Right lobe of liver (tissue), 6 donors: ENCODE data around the gene CXCR4. TPM values are rescaled to one million over a fixed set of nuclear protein-coding genes. Genes with fewer than 3 reads are reported as not detected.
"Not testable (repeated sequence)": the region's sequence is repeated elsewhere in the genome, so short reads cannot be mapped to it uniquely, and the experiment has no call there.

ENCODE experiments used
- ATAC-seq, 4 donors: fragments of 200-7000 bp; cut with Tn5 transposase; one replicate each; pipeline ENCODE4 v1.9.1; 2020; ENCODE audit warnings: mild to moderate bottlenecking in 4 of 4, moderate library complexity in 4 of 4
- DNase-seq, 3 donors: peaks; one replicate each; pipeline ENCODE4 v3.0.0-alpha.2; 2020
- H3K27ac ChIP-seq, 3 donors: fragments of 200-600 bp; one replicate each; pipeline ENCODE4 v1.8.0; 2022
- H3K27me3 ChIP-seq, 2 donors: fragments of 200-600 bp; one replicate each; pipeline ENCODE4 v1.8.0; 2022
- H3K36me3 ChIP-seq, 4 donors: fragments of 200-600 bp; sonication (generic) in 1 of 4; one replicate each; pipeline versions ENCODE4 v1.5.1 to v1.8.0; 2017 to 2022; ENCODE audit warnings: control low read depth in 1 of 4
- H3K4me1 ChIP-seq, 4 donors: fragments of 200-600 bp; sonication (generic) in 1 of 4; one replicate each; pipeline versions ENCODE4 v1.5.1 to v1.8.0; 2017 to 2022; ENCODE audit warnings: control low read depth in 1 of 4
- H3K4me3 ChIP-seq, 3 donors: fragments of 200-600 bp; one replicate each; pipeline ENCODE4 v1.8.0; 2022
- H3K9me3 ChIP-seq, 4 donors: fragments of 200-600 bp; sonication (generic) in 1 of 4; one replicate each; pipeline versions ENCODE4 v1.5.1 to v1.8.0; 2017 to 2022; ENCODE audit warnings: control low read depth in 1 of 4
- POLR2A ChIP-seq: fragments of 450-650 bp; IDR thresholded peaks from one replicate; pipeline ENCODE4 v1.6.1; 2017; ENCODE audit warnings: antibody characterized with exemption, mild to moderate bottlenecking
- whole genome bisulfite sequencing: methylation state at CpG from one replicate; pipeline ENCODE4 v1.1.6; 2018; ENCODE audit warnings: low coverage, low lambda C conversion rate; ENCODE audit not compliant: insufficient coverage; ENCODE audit errors: missing lambda C conversion rate; 5-methylcytosine and 5-hydroxymethylcytosine counted together
- intact Hi-C, 2 donors: fragments of 100-400 bp; cut with DNase I; formaldehyde crosslinking; loops; one replicate each; pipeline versions ENCODE4 v1.11.2 to v1.14.1; 2022
- total RNA-seq, 6 experiments: library from RNA; depleted of rRNA in 2 of 6; stranded (reverse); fragments of >200 nt in 2 of 6; fragmentation: NEBNext Ultra II Directional in 3 of 6; extraction: Animal tissue kit (Norgen Biotek cat#: 25700) in 3 of 6; gene quantifications; one replicate each; pipeline versions ENCODE4 v1.1.0 to v1.2.4, GENCODE V29; 2016 to 2023
- TF ChIP-seq, protein P1 (sequence below), 4 donors: fragments of 200-600 bp in 3 of 4; fragments of 450-650 bp in 1 of 4; IDR thresholded peaks; one replicate each; pipeline versions ENCODE4 v1.5.1 to v1.8.0; 2016 to 2022; ENCODE audit warnings: antibody characterized with exemption in 4 of 4, mild to moderate bottlenecking in 2 of 4
- donor health status: DM: no; HTN: yes; CAD: no.
- donor health status: DM: no; HTN: no; CAD: no.
- donor health status: DM: no; HTN: no; CAD: no.
- donor health status: DM: no; HTN: yes; CAD: no.
- donor health status: DM: no; HTN: yes; CAD: no.

Gene CXCR4
- total RNA-seq, 6 experiments from 2014 or later = 1.8 to 12.6 (median 6.9) TPM

DNA sequence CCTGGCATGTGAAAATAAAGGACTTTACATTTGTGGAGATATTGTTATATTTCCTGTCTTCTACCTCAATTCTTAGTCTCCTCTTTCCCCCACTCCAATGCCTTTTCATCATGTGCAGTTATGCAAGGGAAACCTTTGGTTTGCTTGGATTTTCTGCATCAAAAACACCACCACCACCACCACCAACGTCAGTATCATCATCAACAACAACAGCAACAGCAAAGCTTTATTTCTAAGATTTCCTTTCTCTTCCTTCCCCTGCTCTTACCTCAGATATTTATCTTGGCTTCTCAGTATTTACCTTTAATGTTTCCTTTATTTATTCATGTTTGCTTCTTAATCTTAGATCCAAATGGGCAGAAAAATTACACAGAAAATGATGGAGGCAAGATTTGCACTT is 26.1 kb downstream of the CXCR4 start:
- 25% methylated on average over 1 of the region's 1 CpG for WGBS
- H3K4me1 ChIP-seq = no peaks in the 10 kb centered on the region
- no peak for ATAC-seq
- H3K4me3 ChIP-seq = no peak overlapping the region
- TF ChIP-seq POLR2A = no peak
- TF ChIP-seq, protein P1, sequence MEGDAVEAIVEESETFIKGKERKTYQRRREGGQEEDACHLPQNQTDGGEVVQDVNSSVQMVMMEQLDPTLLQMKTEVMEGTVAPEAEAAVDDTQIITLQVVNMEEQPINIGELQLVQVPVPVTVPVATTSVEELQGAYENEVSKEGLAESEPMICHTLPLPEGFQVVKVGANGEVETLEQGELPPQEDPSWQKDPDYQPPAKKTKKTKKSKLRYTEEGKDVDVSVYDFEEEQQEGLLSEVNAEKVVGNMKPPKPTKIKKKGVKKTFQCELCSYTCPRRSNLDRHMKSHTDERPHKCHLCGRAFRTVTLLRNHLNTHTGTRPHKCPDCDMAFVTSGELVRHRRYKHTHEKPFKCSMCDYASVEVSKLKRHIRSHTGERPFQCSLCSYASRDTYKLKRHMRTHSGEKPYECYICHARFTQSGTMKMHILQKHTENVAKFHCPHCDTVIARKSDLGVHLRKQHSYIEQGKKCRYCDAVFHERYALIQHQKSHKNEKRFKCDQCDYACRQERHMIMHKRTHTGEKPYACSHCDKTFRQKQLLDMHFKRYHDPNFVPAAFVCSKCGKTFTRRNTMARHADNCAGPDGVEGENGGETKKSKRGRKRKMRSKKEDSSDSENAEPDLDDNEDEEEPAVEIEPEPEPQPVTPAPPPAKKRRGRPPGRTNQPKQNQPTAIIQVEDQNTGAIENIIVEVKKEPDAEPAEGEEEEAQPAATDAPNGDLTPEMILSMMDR (IDR thresholded peaks at IDR 0.05) = no peak
- H3K9me3 ChIP-seq = no peaks in the 10 kb centered on the region
- no peak for DNase-seq
- intact Hi-C loops = no loop called here
- no peaks in the 10 kb centered on the region for H3K36me3 ChIP-seq
- H3K27ac ChIP-seq = no peak overlapping the region
- no peaks in the 10 kb centered on the region for H3K27me3 ChIP-seq

DNA sequence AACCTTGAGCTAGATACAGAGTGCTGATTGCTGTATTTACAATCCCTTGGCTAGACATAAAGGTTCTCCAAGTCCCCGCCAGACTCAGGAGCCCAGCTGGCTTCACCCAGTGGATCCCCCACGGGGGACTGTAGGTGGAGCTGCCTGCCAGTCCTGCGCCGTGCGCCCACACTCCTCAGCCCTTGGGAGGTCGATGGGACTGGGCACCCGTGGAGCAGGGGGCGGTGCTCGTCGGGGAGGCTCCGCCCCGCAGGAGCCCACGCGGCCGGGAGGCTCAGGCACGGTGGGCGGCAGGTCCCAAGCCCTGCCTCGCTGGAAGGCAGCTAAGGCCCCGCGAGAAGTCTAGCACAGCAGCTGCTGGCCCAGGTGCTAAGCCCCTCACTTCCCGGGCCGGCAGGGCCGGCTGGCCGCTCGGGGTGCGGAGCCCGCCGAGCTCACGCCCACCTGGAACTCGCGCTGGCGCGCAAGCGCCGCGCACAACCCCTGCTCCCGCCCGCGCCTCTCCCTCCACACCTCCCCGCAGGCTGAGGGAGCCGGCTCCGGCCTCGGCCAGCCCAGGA is 30.0 kb downstream of the CXCR4 start:
- H3K27me3 ChIP-seq, DNase-seq, H3K4me3 ChIP-seq, H3K27ac ChIP-seq, H3K4me1 ChIP-seq, ATAC-seq, H3K36me3 ChIP-seq, intact Hi-C loops, H3K9me3 ChIP-seq: not testable (repeated sequence)
- 100% methylated on average over 2 of the region's 43 CpGs for WGBS

DNA sequence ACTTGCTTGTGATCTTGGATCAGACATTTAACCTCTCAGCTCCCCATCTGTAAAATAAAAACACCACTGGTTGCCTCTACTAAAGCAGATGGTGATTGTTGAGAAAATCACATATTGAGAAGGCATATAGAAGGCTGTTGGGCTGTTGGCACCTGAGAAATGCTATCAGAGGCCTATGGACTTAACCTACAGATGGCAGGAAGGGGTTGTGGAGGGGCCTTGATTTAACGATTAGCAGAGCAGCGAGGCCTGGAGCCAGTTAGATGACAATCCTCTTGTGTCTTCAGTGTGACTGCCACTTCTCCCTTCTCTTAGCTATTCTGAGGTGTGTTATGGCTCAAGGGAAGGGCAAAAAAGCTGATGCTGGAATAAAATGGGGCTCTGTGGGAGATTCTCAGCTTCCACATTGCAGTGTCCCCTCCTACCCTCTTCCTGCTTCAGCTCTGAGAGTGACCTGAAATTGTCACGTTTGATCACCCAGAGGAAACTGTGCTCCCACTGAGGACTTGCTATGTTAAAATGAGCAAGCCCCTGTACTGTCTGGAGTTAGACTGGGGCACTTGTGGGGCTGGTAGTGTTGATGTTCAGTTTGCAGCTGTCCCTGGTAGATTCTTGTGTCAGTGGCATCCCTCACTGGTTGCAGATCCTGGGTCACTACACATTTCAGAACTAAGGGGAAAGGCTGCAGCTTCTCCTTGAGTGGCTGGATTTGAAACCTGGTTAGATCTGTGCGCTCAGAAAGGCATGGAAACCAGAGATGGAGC is 31.5 kb downstream of the CXCR4 start:
- no peak overlapping the region for H3K4me3 ChIP-seq
- TF ChIP-seq, protein P1 (IDR thresholded peaks at IDR 0.05) = no peak
- no peak for TF ChIP-seq POLR2A
- no peaks in the 10 kb centered on the region for H3K9me3 ChIP-seq
- H3K27ac ChIP-seq = no peak overlapping the region
- DNase-seq = no peak
- H3K36me3 ChIP-seq = no peaks in the 10 kb centered on the region
- 37% methylated on average over 4 of the region's 4 CpGs for WGBS
- H3K27me3 ChIP-seq = no peaks in the 10 kb centered on the region
- no peak for ATAC-seq
- no peaks in the 10 kb centered on the region for H3K4me1 ChIP-seq
- intact Hi-C loops = no loop called here

DNA sequence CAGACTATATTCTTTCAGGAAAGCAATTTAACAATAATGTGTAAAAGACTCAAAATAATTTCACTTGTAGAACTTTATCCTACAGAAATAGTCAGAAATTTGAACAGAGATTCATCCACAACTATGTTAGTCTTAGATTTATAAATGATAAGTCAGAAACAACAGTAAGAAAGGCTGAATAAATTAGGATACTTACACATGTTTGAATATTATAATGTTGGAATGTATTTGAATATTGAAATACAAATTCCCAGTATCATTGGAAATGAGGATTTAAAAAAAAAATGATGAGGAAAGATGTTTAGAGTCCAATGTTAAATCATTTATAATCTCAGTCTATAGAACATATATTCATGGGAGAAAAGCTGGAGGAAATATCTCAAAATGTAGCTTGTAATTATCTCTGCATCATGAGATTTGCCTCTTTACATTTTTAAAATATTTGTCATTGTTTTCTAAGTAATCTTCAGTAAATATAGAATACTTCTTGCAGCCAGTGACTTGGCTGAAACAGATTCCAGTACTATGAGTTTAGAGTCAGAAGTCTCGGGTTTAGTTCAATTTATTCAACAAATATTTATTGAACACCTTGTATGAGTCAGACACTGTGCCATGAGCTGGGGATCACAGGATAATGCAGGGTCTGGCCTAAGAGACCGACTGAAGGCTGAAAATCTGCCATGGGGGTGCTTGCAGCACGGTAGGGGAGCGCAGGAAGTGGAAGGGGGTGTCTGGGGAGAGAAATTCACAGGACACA is 32.3 kb downstream of the CXCR4 start:
- no peaks in the 10 kb centered on the region for H3K27me3 ChIP-seq
- TF ChIP-seq, protein P1 (IDR thresholded peaks at IDR 0.05) = no peak
- no peak for TF ChIP-seq POLR2A
- H3K4me1 ChIP-seq = no peaks in the 10 kb centered on the region
- DNase-seq = no peak
- no peaks in the 10 kb centered on the region for H3K9me3 ChIP-seq
- H3K4me3 ChIP-seq = no peak overlapping the region
- 72% methylated on average over 4 of the region's 4 CpGs for WGBS
- H3K27ac ChIP-seq = no peak overlapping the region
- H3K36me3 ChIP-seq = no peaks in the 10 kb centered on the region
- no peak for ATAC-seq
- intact Hi-C loops = no loop called here
